Subcutaneous abdominal adipose tissue (tissue), 5 donors: ENCODE results near the gene MMS19.
"Not testable (repeated sequence)": the region's sequence is repeated elsewhere in the genome, so short reads cannot be mapped to it uniquely, and the experiment has no call there.

Experiments used
- H3K27ac ChIP-seq: one replicate; pipeline ENCODE4 v1.7.0; 2013; ENCODE audit warnings: low read depth, mild to moderate bottlenecking, inconsistent platforms, low read length, moderate library complexity
- H3K27me3 ChIP-seq, 5 donors: one replicate each; pipeline ENCODE4 v1.7.0; 2013; ENCODE audit warnings: low read length in 5 of 5, inconsistent platforms in 1 of 5; ENCODE audit not compliant: control insufficient read depth in 5 of 5, insufficient read depth in 4 of 5
- H3K36me3 ChIP-seq, 5 donors: one replicate each; pipeline ENCODE4 v1.7.0; 2013; ENCODE audit warnings: low read length in 5 of 5; ENCODE audit not compliant: control insufficient read depth in 5 of 5, insufficient read depth in 5 of 5
- H3K4me1 ChIP-seq, 5 donors: one replicate each; pipeline ENCODE4 v1.7.0; 2013; ENCODE audit warnings: low read length in 5 of 5, mild to moderate bottlenecking in 3 of 5, moderate library complexity in 1 of 5; ENCODE audit not compliant: control insufficient read depth in 5 of 5, insufficient read depth in 5 of 5
- H3K4me3 ChIP-seq, 5 donors: one replicate each; pipeline ENCODE4 v1.7.0; 2013; ENCODE audit warnings: low read length in 5 of 5, low read depth in 1 of 5
- H3K9ac ChIP-seq, 5 donors: one replicate each; pipeline ENCODE4 v1.7.0; 2013; ENCODE audit warnings: low read length in 5 of 5, mild to moderate bottlenecking in 4 of 5, moderate library complexity in 3 of 5
- H3K9me3 ChIP-seq, 5 donors: one replicate each; pipeline ENCODE4 v1.7.0; 2013; ENCODE audit warnings: low read length in 5 of 5; ENCODE audit not compliant: control insufficient read depth in 5 of 5
- donor health status: healthy.
- donor health status: healthy.
- donor health status: healthy.
- donor health status: healthy.
- donor health status: healthy.

Gene MMS19

DNA sequence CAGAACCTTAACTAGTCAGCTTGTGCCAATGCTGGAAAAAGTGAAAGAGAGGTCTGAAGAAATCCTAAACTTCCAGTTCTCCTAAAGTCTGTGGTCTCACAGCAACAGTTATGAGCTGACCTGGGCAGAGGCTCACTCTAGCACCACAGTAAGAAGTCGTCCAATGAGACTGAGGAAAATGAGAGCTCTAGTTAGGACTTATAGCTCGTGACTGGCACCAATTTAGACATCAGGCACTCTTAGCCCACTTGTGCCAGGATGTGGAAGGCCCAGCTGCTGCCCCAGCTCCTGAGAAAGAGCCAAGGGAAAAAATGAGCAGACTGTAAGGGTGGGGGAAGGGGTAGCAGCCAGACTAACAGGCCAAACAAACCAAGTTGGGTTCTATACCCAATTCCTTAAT, 7.6 kb downstream of the MMS19 start:
- no peak overlapping the region for H3K4me3 ChIP-seq
- no peaks in the 10 kb centered on the region for H3K9me3 ChIP-seq
- no peaks in the 10 kb centered on the region for H3K27me3 ChIP-seq
- H3K9ac ChIP-seq: peak overlapping the region in 3 of 5 donors; percentile 4 to 37 (median 18)
- no peak overlapping the region for H3K27ac ChIP-seq
- peaks cover 0 to 6% (median 3%) of the 10 kb centered on the region in 5 donors for H3K36me3 ChIP-seq
- peaks cover 0 to 23% (median 22%) of the 10 kb centered on the region in 5 donors for H3K4me1 ChIP-seq

DNA sequence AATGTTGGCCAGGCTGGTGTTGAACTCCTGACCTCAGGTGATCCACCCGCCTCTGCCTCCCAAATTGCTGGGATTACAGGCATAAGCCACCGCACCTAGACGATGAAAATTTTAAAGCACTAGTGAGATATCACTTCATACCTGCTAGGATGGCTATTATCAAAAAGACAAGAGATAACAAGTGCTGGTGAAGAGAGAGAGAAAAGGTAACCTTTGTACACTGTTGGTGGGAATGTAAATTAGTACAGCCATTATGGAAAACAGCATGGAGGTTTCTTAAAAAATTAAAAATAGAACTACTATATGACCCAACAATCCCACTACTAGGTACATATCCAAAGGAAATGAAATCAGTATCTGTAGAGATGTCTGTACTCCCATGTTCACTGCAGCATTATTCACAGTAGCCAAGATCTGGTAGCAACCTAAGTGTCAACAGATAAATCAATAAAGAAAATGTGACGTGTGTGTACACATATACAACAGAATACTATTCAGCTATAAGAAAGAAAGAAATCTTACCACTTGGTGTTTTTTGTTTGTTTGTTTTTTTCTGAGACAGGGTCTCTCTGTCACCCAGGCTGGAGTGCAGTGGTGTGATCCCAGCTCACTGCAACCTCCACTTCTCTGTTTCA, 12.5 kb downstream of the MMS19 start:
- Histone ChIP-seq H3K9me3 (no peaks in the 10 kb centered on the region), H3K4me3 (no peak overlapping the region), H3K27ac (no peak overlapping the region), H3K27me3 (no peaks in the 10 kb centered on the region), H3K9ac (no peak overlapping the region), H3K36me3 (peaks cover 6 to 17% (median 10%) of the 10 kb centered on the region in 5 donors), H3K4me1 (peaks cover 0 to 15% (median 10%) of the 10 kb centered on the region in 5 donors)

DNA sequence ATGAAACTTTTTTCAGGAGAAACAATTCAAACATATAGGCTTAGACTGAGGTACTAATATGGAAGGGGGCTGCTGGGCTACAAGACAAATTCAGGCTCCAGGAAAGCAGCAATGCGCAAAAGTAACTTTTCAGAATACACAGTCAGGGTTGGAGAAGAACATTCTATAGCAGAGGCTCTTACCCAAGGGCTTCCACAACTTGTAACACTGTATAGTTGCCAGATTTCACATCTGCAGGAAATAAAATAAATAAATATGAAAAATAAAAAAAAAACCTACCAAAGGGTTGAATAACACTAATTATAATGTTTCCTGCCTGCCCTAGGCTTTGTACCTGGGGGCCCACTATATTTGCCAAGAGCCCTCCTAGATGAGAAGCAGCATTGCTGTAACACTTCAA, 14.3 kb downstream of the MMS19 start:
- Histone ChIP-seq H3K9me3 (no peaks in the 10 kb centered on the region), H3K4me1 (peaks cover 0 to 9% (median 2%) of the 10 kb centered on the region in 5 donors), H3K27me3 (no peaks in the 10 kb centered on the region), H3K4me3 (no peak overlapping the region), H3K36me3 (peaks cover 6 to 35% (median 26%) of the 10 kb centered on the region in 5 donors), H3K9ac (no peak overlapping the region), H3K27ac (no peak overlapping the region)

DNA sequence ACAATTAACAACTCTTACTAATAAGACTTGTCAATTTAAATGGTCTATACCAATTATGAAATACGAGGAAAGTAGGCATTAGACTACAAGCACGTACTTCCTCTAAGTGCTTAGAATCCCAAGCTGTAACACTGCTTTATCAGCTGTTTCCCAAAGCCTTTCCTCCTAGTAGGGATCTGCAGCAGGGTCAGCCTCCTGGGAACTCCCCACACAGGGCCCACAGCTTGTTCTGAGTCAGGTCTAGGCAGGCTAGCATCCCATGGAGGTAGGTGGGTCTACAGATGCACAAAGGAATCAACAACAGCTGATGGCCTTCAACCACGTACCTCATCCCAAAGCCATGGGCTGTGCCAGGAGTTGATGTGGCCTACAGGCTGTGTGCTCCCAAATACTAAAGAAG, 14.7 kb downstream of the MMS19 start:
- Histone ChIP-seq H3K4me3 (no peak overlapping the region), H3K4me1 (peaks cover 0 to 7% (median 2%) of the 10 kb centered on the region in 5 donors), H3K9ac (no peak overlapping the region), H3K9me3 (no peaks in the 10 kb centered on the region), H3K27ac (no peak overlapping the region), H3K27me3 (no peaks in the 10 kb centered on the region), H3K36me3 (peaks cover 8 to 37% (median 30%) of the 10 kb centered on the region in 5 donors)

DNA sequence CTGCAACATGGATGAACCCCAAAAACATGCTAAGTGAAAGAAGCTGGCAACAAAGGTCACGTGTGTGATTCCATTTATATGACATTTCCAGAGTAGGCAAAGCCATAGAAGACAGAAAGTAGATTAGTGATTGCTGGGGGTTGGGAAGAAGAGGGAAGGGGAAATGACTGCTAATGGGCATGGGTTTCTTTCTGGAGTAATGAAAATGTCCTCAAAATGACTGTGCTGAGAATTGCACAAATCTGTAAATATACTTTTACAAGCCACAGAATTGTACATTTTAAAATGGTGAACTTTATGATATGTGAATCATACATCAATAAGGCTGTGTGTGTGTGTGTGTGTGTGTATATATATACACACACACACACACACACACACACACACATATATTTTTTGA, 15.8 kb downstream of the MMS19 start:
- H3K27ac ChIP-seq: no peak overlapping the region
- peaks cover 15 to 48% (median 41%) of the 10 kb centered on the region in 5 donors for H3K36me3 ChIP-seq
- peaks cover 0 to 5% (median 2%) of the 10 kb centered on the region in 5 donors for H3K4me1 ChIP-seq
- no peak overlapping the region for H3K9ac ChIP-seq
- no peaks in the 10 kb centered on the region for H3K9me3 ChIP-seq
- no peak overlapping the region for H3K4me3 ChIP-seq
- no peaks in the 10 kb centered on the region for H3K27me3 ChIP-seq

DNA sequence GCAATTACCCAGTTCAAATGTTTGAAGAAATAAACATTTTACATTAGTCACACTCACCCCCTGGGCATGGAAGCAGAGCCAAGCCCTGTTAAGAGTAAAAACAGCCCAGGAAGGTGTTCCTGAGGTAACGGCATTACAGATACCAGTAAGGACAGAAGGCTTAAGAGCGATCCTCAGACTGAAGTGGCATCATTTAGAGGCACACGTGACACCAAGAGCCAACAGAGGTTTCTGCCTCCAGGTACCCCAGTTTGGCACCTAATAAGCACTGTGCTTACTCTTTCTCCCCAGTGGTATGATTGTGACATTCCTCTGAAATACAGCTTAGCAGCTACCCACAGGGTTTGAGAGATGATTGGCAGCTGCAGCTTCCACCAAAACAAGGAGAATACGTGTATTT, 17.2 kb downstream of the MMS19 start:
- no peak overlapping the region for H3K27ac ChIP-seq
- H3K36me3 ChIP-seq: peaks cover 19 to 62% (median 54%) of the 10 kb centered on the region in 5 donors
- H3K9ac ChIP-seq: no peak overlapping the region
- H3K27me3 ChIP-seq: no peaks in the 10 kb centered on the region
- H3K4me1 ChIP-seq: peaks cover 0 to 6% (median 4%) of the 10 kb centered on the region in 5 donors
- no peak overlapping the region for H3K4me3 ChIP-seq
- H3K9me3 ChIP-seq: no peaks in the 10 kb centered on the region

DNA sequence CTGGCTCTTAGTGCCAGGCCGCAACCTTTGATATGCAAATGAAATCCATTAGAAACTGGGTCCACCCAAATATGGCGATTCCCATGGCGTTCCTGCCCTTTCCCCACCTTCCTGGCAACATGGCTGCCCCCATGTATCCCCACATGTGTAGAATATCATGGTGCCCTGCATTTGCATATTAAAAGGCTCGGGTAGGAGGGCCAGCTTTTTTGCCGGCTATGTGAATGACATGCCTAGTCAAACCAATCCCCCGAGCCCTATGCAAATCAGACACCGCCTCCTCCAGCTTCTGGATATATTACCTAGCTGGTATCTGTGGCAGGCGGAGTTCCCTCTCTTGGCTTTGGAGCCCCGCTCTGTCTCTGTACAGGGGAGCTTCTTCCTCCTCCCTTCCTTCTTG, 18.3 kb downstream of the MMS19 start:
- Histone ChIP-seq H3K9ac (no peak overlapping the region), H3K4me3 (no peak overlapping the region), H3K27me3 (no peaks in the 10 kb centered on the region), H3K36me3 (peaks cover 19 to 70% (median 57%) of the 10 kb centered on the region in 5 donors), H3K9me3 (no peaks in the 10 kb centered on the region), H3K4me1 (peaks cover 0 to 10% (median 6%) of the 10 kb centered on the region in 5 donors), H3K27ac (no peak overlapping the region)

DNA sequence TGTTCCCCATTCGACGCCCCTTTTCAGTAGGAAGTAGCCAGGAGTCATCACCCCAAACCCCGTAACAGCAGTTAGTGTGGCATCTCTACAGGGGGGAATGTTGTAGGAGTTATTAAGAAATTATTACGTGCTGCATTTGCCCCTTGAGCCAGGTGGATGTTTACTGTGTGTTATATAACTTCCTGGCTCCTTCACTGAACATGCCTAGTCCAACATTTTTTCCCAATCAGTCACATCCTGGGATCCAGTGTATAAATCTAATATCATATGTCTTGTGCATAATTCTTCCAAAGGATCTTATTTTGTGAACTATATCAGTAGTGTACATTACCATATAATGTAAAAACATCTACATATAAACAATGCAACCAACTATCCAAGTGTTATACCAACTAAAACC, 18.8 kb downstream of the MMS19 start:
- H3K9me3 ChIP-seq: not testable (repeated sequence)

DNA sequence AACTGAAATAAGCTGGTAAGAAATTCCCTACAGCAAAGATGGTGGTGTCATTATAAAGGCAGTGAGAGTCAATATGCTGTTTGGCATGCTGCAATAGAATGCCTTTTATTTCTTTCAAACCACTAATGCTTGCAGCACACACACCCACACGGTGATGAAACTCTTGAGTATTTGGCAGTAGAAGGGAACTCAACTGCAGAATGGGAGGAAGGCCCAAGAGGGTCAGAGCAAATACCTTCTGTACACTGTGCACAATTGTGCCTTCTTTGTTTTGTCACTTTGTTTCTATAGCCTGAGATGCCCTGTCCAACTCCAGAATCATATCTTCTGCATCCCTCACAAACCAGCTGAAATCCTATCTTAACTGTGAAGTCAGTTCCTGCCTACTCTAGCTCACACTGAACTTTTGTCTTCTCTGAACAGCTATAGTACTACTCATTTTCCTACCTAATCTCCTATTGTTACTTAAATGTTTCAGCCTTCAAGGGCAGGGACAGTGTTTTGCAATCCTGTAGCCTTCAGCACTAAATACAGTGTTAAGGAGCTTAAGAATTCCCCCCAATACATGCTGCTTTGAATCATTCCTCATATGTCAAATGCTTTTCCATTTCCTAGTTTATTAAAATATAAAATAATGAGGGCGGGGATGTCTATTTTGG, 22.2 kb downstream of the MMS19 start:
- H3K27me3 ChIP-seq: no peaks in the 10 kb centered on the region
- H3K27ac ChIP-seq: no peak overlapping the region
- H3K4me3 ChIP-seq: no peak overlapping the region
- H3K9ac ChIP-seq: no peak overlapping the region
- no peaks in the 10 kb centered on the region for H3K9me3 ChIP-seq
- peaks cover 21 to 88% (median 74%) of the 10 kb centered on the region in 5 donors for H3K36me3 ChIP-seq
- peaks cover 0 to 8% (median 6%) of the 10 kb centered on the region in 5 donors for H3K4me1 ChIP-seq

More for the DNA sequence above, 18.8 kb downstream of the MMS19 start:
- peaks cover 23 to 75% (median 61%) of the 10 kb centered on the region in 5 donors for H3K36me3 ChIP-seq
- not testable (repeated sequence) for H3K27ac ChIP-seq, H3K9ac ChIP-seq, H3K27me3 ChIP-seq, H3K4me3 ChIP-seq
- peaks cover 0 to 10% (median 6%) of the 10 kb centered on the region in 5 donors for H3K4me1 ChIP-seq

DNA sequence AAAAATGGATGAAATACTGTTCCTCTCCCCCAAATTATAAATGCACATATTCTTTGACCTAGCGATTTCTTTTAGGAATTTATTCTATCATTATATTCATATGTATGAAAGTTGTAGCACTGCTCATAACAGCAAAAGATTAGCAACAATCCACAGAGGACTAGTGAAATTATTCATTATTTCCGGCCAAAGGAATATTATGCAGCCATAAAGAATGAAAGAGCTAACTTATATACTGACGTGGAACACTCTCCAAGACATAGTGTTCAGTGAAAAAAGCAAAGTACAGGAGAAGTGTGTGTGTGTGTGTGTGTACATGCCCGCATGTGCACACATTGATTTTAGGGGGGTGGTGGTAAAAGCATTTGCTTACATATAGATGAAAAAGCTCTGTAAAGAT, 23.3 kb downstream of the MMS19 start:
- no peaks in the 10 kb centered on the region for H3K27me3 ChIP-seq
- no peak overlapping the region for H3K4me3 ChIP-seq
- H3K9ac ChIP-seq: no peak overlapping the region
- peaks cover 0 to 8% (median 6%) of the 10 kb centered on the region in 5 donors for H3K4me1 ChIP-seq
- peaks cover 30 to 87% (median 73%) of the 10 kb centered on the region in 5 donors for H3K36me3 ChIP-seq
- H3K27ac ChIP-seq: no peak overlapping the region
- H3K9me3 ChIP-seq: no peaks in the 10 kb centered on the region
